KOPT-K1 (cell line): Measurements from ENCODE around the gene CASKIN2.

Experiments
- H3K27ac ChIP-seq: fragments of 200-600 bp; sonication (generic); 2 replicates; pipeline ENCODE4 v1.5.1; 2016; ENCODE audit warnings: antibody characterized with exemption, mild to moderate bottlenecking, low read depth, low read length; ENCODE audit not compliant: poor library complexity, severe bottlenecking
- H3K36me3 ChIP-seq: fragments of 200-600 bp; sonication (generic); 2 replicates; pipeline ENCODE4 v1.5.1; 2017; ENCODE audit warnings: antibody characterized with exemption, mild to moderate bottlenecking, low read length, moderate library complexity; ENCODE audit not compliant: insufficient read depth
- H3K9me3 ChIP-seq: fragments of 200-600 bp; sonication (generic); 2 replicates; pipeline ENCODE4 v1.5.1; 2017; ENCODE audit warnings: antibody characterized with exemption, low read length, mild to moderate bottlenecking; ENCODE audit not compliant: insufficient read depth, poor library complexity, severe bottlenecking

CASKIN2 gene

DNA sequence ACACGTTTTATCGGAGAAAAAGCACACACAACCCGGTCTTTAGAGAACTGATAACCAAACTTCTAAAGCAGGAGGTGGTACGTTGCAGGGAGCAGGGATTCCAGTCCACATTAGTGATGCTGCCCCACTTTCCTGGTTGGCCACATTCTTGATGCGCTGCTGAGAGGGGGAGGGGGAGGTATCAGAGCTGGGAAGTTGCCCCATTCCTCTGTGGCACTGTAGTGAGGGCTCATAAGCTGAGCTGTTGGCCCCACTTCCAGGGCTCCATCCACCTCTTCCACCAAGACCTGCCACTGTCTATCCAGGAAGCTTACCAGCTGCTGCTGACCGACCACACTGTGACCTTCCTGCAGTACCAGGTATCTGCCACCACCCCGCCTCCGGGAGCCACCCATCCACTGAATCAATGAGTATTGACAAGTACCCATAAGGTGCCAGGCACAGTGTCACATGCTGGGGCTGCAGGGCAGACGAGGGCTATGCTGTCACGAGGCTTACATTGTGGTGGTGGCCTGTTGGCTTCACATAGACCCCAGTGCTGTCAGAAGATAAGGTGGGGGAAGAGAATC, 2.0 kb upstream of the CASKIN2 start:
- peaks cover 44% of the 10 kb centered on the region for H3K36me3 ChIP-seq
- H3K27ac ChIP-seq = peak overlapping the region; percentile 76
- H3K9me3 ChIP-seq = no peaks in the 10 kb centered on the region

GRCh38 chr17:75516619-75517296, 1.4 kb upstream of the CASKIN2 start:
- Histone ChIP-seq H3K9me3 (no peaks in the 10 kb centered on the region), H3K27ac (peak overlapping the region; percentile 76), H3K36me3 (peaks cover 44% of the 10 kb centered on the region)

DNA sequence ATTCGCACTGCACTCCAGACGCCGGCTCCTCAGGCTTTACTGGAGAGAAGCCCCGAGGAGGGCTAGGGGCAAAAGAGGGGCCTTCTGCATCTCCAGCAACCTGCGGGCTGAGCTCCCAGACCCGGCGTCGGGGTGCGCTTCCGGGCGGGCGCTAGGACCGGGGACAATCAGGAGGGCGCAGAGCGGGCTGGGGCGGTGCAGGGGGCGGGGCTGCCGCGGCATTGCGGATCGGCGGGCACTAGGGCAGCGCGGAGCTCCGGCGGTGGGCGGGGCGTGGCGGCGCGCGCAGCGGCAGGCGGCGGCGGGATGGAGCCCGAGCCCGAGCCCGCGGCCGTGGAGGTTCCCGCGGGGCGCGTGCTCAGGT, 900 bp upstream of the CASKIN2 start, which contains the start of gene TSEN54:
TSS of gene TSEN54 (plus strand) at position 274 of the 364 bp plus-strand sequence. CDS start at position 307, 33 bp downstream.
- Histone ChIP-seq H3K36me3 (peaks cover 42% of the 10 kb centered on the region), H3K9me3 (no peaks in the 10 kb centered on the region), H3K27ac (peak within 1 kb of the TSS; percentile 76)

DNA sequence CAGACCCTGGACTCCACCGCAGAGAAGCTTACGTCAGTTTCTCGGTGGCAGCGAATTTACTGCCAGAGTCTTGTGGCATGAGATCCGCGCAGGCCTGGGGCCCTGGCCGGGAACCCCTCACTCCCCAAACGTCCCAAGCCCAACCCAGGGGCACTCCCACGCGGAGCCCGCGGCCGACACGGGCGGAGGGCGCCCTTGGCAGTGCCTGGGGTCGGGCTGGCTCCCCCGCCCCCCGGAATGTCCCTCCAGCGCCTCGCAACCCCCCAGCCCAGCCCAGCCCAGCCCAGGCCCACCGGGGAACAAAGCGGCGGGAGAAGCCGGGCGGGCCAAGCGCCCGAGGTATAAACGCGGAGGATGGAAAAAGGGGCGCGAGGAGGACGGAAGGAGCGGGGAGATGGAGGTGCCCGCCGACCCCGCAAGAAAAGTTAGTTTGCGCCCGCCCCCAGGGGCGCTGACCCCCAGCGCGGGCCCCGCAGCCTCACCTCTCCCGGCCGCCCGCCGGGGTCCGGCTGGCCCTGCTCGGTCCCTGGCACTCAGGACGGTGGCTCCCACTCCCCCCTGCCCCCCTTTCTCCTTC, 330 bp downstream of the CASKIN2 start:
- H3K27ac ChIP-seq = peak overlapping the region; percentile 76
- H3K36me3 ChIP-seq = peaks cover 30% of the 10 kb centered on the region
- no peaks in the 10 kb centered on the region for H3K9me3 ChIP-seq

GRCh38 chr17:75514299-75514918, 928 bp downstream of the CASKIN2 start:
- Histone ChIP-seq H3K27ac (peak overlapping the region; percentile 76), H3K36me3 (peaks cover 30% of the 10 kb centered on the region), H3K9me3 (no peaks in the 10 kb centered on the region)

DNA sequence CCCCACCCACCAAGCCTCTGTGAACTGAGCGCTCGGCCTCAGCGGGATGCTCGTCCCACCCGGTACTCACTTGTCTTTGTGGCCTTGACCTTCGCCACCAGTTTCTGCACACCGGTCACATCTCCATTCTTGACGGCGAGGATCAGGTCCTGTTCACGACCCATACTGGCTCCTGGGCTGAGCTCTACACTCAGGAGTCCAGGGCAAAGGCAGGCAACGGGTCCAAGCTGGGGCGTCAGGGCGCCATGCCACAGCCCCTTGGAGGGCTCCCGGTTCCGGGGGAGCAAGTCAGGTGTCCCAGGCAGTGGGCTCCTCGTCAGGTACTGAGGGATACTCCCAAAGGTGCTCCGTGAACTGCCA, 1.7 kb downstream of the CASKIN2 start:
- H3K9me3 ChIP-seq = no peaks in the 10 kb centered on the region
- H3K27ac ChIP-seq = no peak overlapping the region
- peaks cover 30% of the 10 kb centered on the region; the same call in 1 of the 2 replicates for H3K36me3 ChIP-seq

DNA sequence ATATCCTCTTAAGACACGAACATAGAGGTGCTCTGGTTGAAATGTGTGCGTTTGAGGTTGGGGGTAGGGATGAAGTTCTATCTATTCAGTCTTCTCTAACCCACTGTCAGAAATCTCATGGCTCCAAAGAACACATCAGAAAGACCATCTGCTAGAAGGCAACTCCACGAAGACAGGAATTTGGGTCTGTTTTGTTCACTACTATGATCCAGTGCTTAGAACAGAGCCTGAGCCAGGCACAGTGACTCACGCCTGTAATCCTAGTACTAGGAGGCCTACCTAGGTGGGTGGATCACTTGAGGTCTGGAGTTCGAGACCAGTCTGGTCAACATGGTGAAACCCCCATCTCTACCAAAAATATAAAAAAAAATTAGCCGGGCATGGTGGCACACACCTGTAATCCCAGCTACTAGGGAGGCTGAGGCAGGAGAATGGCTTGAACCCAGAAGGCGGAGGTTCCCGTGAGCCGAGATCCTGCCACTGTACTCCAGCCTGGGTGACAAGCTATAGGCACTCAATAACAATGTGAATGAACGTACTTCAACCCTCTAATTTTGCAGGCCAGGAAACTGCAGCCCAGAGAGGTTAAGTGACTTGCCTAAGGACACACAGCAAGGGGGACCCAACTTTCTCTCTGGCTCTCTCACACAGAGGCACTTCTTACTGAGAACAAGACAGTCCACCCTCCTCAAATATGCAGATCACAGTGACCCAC, 2.3 kb downstream of the CASKIN2 start:
- Histone ChIP-seq H3K36me3 (peaks cover 30% of the 10 kb centered on the region; the same call in 1 of the 2 replicates), H3K27ac (no peak overlapping the region), H3K9me3 (no peaks in the 10 kb centered on the region)

DNA sequence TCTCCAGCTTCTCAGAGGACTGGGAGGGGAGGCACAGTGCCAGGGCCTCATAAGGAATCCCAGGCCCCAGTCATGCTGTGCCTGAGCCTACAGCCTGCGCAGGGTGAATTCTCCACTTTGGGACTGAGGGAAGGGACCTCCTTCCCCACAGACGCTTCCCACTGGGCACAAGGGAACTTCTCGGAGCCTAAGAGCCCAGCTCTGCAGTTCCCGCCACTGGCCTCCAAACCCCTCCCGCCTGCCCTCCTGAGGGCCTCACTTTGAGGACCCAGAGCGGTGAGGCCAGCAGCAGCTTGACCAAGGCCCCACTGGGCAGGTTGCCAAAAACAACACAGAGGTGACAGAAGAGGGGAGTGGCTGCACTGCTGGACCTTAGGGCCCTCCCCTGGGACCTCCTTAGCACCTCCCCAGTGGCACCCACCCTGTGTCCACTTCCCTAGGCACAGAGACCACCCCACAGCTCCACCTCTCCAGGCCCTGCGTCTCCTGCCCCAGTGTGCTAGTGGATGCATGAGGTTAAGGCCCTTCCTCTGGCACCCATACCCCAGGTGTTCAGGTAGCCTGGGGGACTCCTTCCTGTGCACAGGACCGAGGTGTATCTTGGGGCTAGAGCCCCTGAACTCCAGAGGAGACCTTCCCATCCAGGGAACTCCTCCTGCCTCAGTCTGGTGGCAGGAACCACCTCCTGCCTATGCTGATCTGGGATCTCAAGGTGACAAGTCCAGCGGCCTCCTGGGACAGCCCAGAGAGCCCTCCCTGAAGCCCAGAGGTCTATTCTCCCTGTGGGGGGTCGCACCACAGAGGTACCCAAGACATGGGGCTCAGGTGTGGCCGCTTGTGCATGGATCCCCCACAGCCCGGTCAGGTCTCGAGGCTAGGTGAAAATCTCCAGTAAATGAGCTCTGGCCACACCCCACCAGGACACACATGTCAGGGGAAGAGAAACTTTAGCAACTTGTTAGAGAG, 3.4 kb downstream of the CASKIN2 start:
- H3K9me3 ChIP-seq = no peaks in the 10 kb centered on the region
- no peak overlapping the region for H3K27ac ChIP-seq
- H3K36me3 ChIP-seq = peaks cover 32% of the 10 kb centered on the region; the same call in 1 of the 2 replicates

DNA sequence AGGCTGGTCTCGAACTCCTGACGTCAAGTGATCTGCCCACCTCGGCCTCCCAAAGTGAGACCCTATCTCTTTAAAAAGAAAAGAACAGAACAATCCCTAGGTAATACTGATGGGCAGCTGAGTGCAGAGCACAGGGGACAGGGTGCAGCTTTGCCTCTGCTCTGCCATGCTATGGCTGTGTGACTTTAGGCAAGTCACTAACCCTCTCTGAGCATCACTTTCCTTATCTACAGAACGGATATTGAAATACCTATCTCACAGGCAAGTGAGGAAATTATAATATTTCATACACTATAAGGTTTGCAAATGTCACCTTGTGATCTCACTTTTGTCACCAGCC, 4.1 kb downstream of the CASKIN2 start:
- no peaks in the 10 kb centered on the region for H3K9me3 ChIP-seq
- peaks cover 38% of the 10 kb centered on the region; the same call in 1 of the 2 replicates for H3K36me3 ChIP-seq
- H3K27ac ChIP-seq = no peak overlapping the region

- Histone ChIP-seq H3K27ac (no peak overlapping the region), H3K9me3 (no peaks in the 10 kb centered on the region), H3K36me3 (peaks cover 51% of the 10 kb centered on the region; the same call in 1 of the 2 replicates)
These were observed 5.6 kb downstream of the CASKIN2 start for GRCh38 chr17:75509528-75510258.

GRCh38 chr17:75508931-75509361, 6.4 kb downstream of the CASKIN2 start:
- Histone ChIP-seq H3K27ac (no peak overlapping the region), H3K9me3 (no peaks in the 10 kb centered on the region), H3K36me3 (peaks cover 54% of the 10 kb centered on the region; the same call in 1 of the 2 replicates)

DNA sequence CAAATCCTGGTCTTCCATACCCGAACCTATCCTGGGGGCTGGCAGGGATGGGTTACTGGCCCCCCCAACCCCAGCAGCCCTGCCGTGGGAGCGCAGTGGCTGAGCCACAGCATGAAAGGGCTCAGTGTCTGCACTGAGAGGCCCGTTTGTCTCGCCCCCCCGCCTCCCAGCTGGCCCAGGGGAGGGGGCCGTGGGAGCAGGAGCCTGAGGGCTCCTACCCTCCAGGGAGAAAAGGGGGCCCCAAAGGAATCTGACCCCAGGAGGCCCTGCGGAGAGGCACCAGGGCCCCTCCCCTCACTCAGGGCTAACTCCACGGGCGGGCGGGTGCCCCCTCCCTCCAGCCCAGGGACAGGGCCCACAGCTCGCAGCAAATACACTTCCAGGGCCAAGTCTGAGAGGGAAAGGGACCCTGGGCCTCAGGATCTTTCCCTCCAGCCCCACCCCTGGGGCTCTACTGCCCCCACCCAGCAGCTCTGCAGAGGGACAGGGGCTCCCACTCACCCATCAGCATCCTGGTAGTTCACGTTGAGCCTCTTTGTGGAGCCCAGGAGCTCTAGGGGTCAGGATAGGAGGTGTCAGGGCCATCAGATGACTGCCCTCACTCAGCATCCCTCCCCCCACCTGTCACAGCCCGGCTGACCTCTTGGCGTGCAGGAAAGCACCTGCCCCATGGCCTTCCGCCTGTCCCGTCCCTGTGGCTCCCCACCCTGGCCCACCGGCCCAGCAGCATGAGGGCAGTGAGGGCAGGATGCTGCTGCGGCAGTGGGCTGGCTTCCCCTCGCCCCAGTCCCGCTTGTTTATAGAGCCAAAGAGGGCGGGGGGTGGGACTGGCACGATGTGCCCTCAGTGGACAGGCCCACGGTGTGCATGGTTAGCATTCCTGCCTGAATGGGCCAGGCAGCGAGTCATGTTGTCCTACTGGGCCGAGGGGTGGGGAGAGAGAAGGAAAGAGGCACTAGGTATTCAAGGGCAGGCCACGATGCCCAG, 7.3 kb downstream of the CASKIN2 start:
- H3K27ac ChIP-seq = no peak overlapping the region
- no peaks in the 10 kb centered on the region for H3K9me3 ChIP-seq
- peaks cover 59% of the 10 kb centered on the region; the same call in 1 of the 2 replicates for H3K36me3 ChIP-seq

DNA sequence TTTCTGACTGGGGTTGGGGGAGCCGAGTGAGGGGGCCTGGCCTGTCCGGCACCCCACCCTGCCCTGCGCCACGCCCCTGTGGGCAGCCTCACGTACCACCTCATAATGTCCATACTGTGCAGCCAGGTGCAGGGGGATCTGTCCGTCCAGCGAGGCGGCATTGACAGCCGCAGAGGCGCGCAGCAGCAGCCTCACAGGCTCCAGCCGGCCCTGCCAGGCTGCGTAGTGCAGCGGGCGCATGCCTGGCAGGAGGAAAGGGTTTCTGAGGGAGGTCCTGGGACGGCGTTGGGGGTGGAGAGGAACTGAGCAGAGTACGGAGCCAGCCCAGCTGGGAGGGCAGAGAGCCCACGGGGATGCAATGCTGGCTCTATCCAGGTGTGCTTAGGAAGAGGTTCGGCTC, 8.4 kb downstream of the CASKIN2 start:
- Histone ChIP-seq H3K27ac (no peak overlapping the region), H3K36me3 (peaks cover 55% of the 10 kb centered on the region; the same call in 1 of the 2 replicates), H3K9me3 (no peaks in the 10 kb centered on the region)
